Prostate gland (tissue), 2 donors: ENCODE measurements around the gene RNF113B. TPM values are rescaled to one million over a fixed set of nuclear protein-coding genes. Genes with fewer than 3 reads are reported as not detected.

Experiments
- DNase-seq: peaks from one replicate; pipeline ENCODE4 v3.0.0-alpha.2; 2019; ENCODE audit warnings: low spot score
- H3K27ac ChIP-seq, 2 donors: fragments of 200-600 bp; sonication (generic); 2 replicates each; pipeline ENCODE4 v1.5.1; 2017 to 2019
- H3K27me3 ChIP-seq: fragments of 200-600 bp; sonication (generic); replicated peaks from 2 replicates; pipeline ENCODE4 v1.5.1; 2019; ENCODE audit not compliant: insufficient read depth
- H3K36me3 ChIP-seq, 2 donors: fragments of 200-600 bp; sonication (generic); 1 replicate in 1 of 2; 2 replicates in 1 of 2; pipeline versions ENCODE4 v1.5.1 to v1.8.1; 2017 to 2019
- H3K4me1 ChIP-seq: fragments of 200-600 bp; sonication (generic); replicated peaks from 2 replicates; pipeline ENCODE4 v1.5.1; 2019
- H3K4me3 ChIP-seq, 2 donors: fragments of 200-600 bp; sonication (generic); 2 replicates each; pipeline ENCODE4 v1.5.1; 2017 to 2019
- H3K9me3 ChIP-seq: fragments of 200-600 bp; sonication (generic); 2 replicates; pipeline ENCODE4 v1.5.1; 2017
- POLR2A ChIP-seq: fragments of 450-650 bp; IDR thresholded peaks from one replicate; pipeline ENCODE4 v1.6.1; 2016; ENCODE audit warnings: antibody characterized with exemption, mild to moderate bottlenecking
- POLR2AphosphoS5 ChIP-seq: sonication (generic); formaldehyde crosslinking; IDR thresholded peaks from one replicate; pipeline ENCODE4 v1.6.1; 2017; ENCODE audit warnings: antibody characterized with exemption
- WGBS: methylation state at CpG from one replicate; pipeline ENCODE4 v1.1.5; 2018; 5-methylcytosine and 5-hydroxymethylcytosine counted together
- intact Hi-C: fragments of 100-400 bp; cut with DNase I; formaldehyde crosslinking; loops from one replicate; pipeline ENCODE4 v1.14.2; 2022
- total RNA-seq, 2 donors: library from RNA; depleted of rRNA; stranded (reverse); fragments of >200 nt; gene quantifications; one replicate each; pipeline ENCODE4 v1.1.0, GENCODE V29; 2016
- TF ChIP-seq, protein P1 (sequence below), 4 experiments: fragments of 200-600 bp in 2 of 4; fragments of 450-650 bp in 2 of 4; sonication (generic) in 2 of 4; IDR thresholded peaks; 1 replicate in 3 of 4; 2 replicates in 1 of 4; pipeline ENCODE4 v1.5.1; 2016 to 2019; ENCODE audit warnings: antibody characterized with exemption in 4 of 4, mild to moderate bottlenecking in 2 of 4, moderate library complexity in 2 of 4

RNF113B gene
- total RNA-seq, 2 donors from 2014 or later = 11.2 TPM; not detected in 1

DNA sequence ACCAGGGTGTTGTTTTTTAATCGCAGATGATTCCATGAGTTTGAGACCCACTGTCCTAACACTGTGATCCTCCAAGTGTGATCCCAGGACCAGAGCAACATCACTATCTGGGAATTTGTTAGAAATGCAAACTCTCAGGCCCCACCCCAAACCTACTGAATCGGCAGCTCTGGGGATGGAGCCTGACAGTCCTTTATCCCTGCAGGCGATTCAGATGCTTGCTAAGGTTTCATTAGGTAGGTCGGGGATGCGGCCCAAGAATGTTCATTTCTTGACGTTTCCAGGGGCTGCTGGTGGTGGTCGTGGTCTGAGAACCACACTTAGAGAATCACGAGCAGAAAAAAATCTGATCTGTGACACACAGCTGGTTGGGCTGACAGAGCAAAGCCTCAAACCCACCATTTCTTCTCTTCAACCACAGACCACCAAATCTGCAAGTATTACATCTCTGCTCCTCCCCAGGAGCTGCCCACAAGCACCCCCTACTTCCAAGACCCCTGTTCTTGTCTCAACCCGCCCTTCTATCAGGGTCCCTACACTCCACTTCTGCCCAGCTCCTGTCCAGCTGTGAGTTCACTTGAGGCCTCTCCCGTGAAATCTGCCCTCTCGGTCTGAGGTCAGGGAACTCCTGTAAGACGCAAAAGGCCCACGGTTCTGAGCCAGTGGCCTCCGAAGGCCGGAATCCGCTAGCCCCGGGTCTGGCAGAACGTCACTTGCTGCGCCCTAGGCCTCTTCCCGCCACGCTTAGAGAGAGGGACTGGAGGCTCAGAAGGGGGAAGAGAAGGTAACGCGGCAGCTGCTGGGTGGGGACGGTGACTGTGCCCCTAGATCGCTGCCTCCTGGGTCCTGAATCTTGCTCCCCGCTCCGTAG, 35.3 kb downstream of the RNF113B start:
- intact Hi-C loops = loop anchor here (2.0 to 10.0 kb wide), 4 partner anchors 83 to 531 kb away; no protein-coding TSS in a partner anchor
- WGBS = 48% methylated on average over 27 of the region's 27 CpGs
- Histone ChIP-seq H3K4me3 (peak overlapping the region; percentile 82 to 93), H3K36me3 (no peaks in the 10 kb centered on the region), H3K4me1 (peaks cover 5% of the 10 kb centered on the region), H3K9me3 (no peaks in the 10 kb centered on the region), H3K27me3 (no peaks in the 10 kb centered on the region), H3K27ac (peak overlapping the region; percentile 67 to 74)
- TF ChIP-seq, protein P1, sequence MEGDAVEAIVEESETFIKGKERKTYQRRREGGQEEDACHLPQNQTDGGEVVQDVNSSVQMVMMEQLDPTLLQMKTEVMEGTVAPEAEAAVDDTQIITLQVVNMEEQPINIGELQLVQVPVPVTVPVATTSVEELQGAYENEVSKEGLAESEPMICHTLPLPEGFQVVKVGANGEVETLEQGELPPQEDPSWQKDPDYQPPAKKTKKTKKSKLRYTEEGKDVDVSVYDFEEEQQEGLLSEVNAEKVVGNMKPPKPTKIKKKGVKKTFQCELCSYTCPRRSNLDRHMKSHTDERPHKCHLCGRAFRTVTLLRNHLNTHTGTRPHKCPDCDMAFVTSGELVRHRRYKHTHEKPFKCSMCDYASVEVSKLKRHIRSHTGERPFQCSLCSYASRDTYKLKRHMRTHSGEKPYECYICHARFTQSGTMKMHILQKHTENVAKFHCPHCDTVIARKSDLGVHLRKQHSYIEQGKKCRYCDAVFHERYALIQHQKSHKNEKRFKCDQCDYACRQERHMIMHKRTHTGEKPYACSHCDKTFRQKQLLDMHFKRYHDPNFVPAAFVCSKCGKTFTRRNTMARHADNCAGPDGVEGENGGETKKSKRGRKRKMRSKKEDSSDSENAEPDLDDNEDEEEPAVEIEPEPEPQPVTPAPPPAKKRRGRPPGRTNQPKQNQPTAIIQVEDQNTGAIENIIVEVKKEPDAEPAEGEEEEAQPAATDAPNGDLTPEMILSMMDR (IDR thresholded peaks at IDR 0.05) = no peak
- TF ChIP-seq POLR2AphosphoS5 (no peak), POLR2A (no peak)
- peak; percentile 10 for DNase-seq

DNA sequence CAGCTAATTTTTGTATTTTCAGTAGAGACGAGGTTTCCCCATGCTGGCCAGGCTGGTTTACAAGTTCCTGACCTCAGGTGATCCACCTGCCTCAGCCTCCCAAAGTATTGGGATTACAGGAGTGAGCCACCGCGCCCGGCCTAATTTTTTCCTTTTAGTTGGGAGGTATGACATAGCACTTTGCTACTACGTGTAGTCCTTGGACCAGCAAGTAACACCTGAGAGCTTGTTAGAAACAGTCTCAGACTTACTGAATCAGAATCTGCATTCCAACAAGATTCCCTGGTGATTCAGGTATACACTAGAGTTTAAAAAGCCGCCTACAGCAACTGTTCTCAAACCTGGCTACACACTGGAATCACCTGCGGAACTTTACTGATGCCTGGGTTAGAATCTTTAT, 36.0 kb downstream of the RNF113B start:
- no peak overlapping the region for H3K4me3 ChIP-seq
- WGBS = 97% methylated on average over 7 of the region's 7 CpGs
- DNase-seq = no peak
- H3K27ac ChIP-seq = no peak overlapping the region
- no peaks in the 10 kb centered on the region for H3K27me3 ChIP-seq
- no peak for TF ChIP-seq POLR2A
- TF ChIP-seq, protein P1 (IDR thresholded peaks at IDR 0.05) = no peak
- no peaks in the 10 kb centered on the region for H3K9me3 ChIP-seq
- no peaks in the 10 kb centered on the region for H3K36me3 ChIP-seq
- H3K4me1 ChIP-seq = peaks cover 5% of the 10 kb centered on the region
- intact Hi-C loops = loop anchor here (2.0 to 10.0 kb wide), 4 partner anchors 84 to 531 kb away; no protein-coding TSS in a partner anchor

DNA sequence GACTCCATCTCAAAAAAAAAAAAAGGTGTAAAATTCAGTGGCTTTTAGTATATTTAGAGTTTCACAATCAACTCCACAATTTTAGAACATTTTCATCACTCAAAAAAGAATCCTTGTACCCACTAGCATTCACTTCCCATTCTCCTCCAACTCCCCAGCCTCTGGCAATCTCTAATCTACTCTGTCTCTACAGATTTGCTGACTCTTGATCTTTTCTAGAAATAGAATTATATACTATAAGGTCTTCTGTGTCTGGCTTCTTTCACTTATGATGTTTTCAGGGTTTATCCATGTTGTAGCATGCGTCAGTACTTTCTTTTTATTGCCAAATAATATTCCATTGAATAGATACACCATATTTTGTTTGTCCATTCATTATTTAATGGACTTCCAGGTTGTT, 42.2 kb downstream of the RNF113B start:
- Histone ChIP-seq H3K27ac (no peak overlapping the region), H3K36me3 (no peaks in the 10 kb centered on the region), H3K9me3 (no peaks in the 10 kb centered on the region), H3K4me1 (no peaks in the 10 kb centered on the region), H3K27me3 (no peaks in the 10 kb centered on the region), H3K4me3 (no peak overlapping the region)
- intact Hi-C loops = no loop called here
- WGBS = 94% methylated on average over 1 of the region's 1 CpG
- TF ChIP-seq POLR2A (no peak), POLR2AphosphoS5 (no peak)
- TF ChIP-seq, protein P1 (IDR thresholded peaks at IDR 0.05) = no peak
- no peak for DNase-seq

DNA sequence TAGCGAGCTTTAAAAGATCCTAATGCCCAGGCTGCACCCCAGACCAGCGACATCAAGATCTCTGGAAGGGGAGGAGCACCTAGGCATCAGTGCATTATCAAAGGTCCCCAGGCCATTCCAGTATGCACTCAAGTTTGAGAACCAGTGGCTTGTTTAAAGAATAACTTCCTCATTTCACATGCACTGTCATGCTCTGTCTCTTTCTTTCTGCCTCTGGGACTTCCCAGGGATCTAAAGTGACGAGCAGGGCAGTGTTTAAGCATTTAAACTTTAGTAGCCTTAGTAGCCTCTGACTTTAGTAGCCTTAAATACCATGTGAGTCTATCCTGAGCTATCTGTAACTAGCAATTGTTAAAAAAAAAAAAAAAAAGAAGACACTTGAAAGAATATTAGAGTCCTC, 43.1 kb downstream of the RNF113B start:
- no peak for TF ChIP-seq POLR2A
- no peak for TF ChIP-seq POLR2AphosphoS5
- TF ChIP-seq, protein P1 (IDR thresholded peaks at IDR 0.05) = no peak
- no peak for DNase-seq
- Histone ChIP-seq H3K9me3 (no peaks in the 10 kb centered on the region), H3K4me3 (no peak overlapping the region), H3K27ac (no peak overlapping the region), H3K27me3 (no peaks in the 10 kb centered on the region), H3K4me1 (no peaks in the 10 kb centered on the region), H3K36me3 (no peaks in the 10 kb centered on the region)
- WGBS = 76% methylated on average over 3 of the region's 3 CpGs
- intact Hi-C loops = no loop called here
